ACC112 (cell line): Measurements from ENCODE around the gene UBE2R2.
"Not testable (repeated sequence)": the region's sequence is repeated elsewhere in the genome, so short reads cannot be mapped to it uniquely, and the experiment has no call there.

Experiments used
- H2AFZ ChIP-seq: fragments of 200-600 bp; sonication (generic); one replicate; pipeline ENCODE4 v1.6.0; 2017; ENCODE audit warnings: antibody characterized with exemption, low read length; ENCODE audit not compliant: unreplicated experiment
- H3K27ac ChIP-seq: fragments of 200-600 bp; sonication (generic); 2 replicates; pipeline ENCODE4 v1.5.1; 2014; ENCODE audit warnings: low read depth, mild to moderate bottlenecking, antibody characterized with exemption, low read length, moderate library complexity
- H3K27me3 ChIP-seq: fragments of 200-600 bp; sonication (generic); 2 replicates; pipeline ENCODE4 v1.6.1; 2014; ENCODE audit warnings: mild to moderate bottlenecking, antibody characterized with exemption, low read length, moderate library complexity, mixed read lengths; ENCODE audit not compliant: insufficient read depth
- H3K36me3 ChIP-seq: fragments of 200-600 bp; sonication (generic); 2 replicates; pipeline ENCODE4 v1.6.1; 2016; ENCODE audit warnings: mild to moderate bottlenecking, antibody characterized with exemption, low read length, moderate library complexity, mixed read lengths; ENCODE audit not compliant: insufficient read depth
- H3K4me1 ChIP-seq: fragments of 200-600 bp; sonication (generic); one replicate; pipeline ENCODE4 v1.6.1; 2016; ENCODE audit warnings: low read length, mixed read lengths; ENCODE audit not compliant: insufficient read depth, unreplicated experiment, control insufficient read depth
- H3K4me3 ChIP-seq: fragments of 200-600 bp; sonication (generic); 2 replicates; pipeline ENCODE4 v1.5.1; 2014; ENCODE audit warnings: mild to moderate bottlenecking, low read depth, low read length
- H3K79me2 ChIP-seq: fragments of 200-600 bp; sonication (generic); one replicate; pipeline ENCODE4 v1.6.0; 2016; ENCODE audit warnings: low read length; ENCODE audit not compliant: control insufficient read depth, unreplicated experiment, insufficient read depth

UBE2R2 gene

DNA sequence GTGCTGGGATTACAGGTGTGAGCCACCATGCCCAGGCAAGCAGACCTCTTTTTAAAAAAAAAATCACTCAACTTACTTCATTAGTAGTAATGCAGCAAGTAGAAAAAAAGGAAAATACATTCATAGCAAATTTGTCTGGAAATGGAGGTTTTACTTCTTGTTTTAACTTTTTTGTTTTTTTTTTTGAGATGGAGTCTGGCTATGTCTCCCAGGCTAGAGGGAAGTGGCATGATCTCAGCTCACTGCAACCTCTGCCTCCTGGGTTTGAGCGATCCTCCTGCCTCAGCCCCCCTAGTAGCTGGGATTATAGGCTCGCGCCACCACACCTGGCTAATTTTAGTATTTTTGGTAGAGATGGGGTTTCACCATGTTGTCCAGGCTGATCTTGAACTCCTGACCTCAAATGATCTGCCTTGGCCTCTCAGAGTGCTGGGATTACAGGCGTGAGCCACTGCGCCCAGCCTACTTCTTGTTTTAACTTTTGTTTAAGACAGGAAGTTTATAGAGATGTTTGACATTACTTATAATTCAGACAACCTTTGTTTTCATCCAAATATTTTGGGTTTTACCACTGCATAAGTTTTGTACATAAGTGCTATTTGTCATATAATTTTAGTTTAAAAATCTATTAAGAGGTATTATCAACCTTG lies 26.5 kb downstream of the UBE2R2 start:
- Histone ChIP-seq H2AFZ (no peak overlapping the region), H3K36me3 (no peaks in the 10 kb centered on the region), H3K27me3 (no peaks in the 10 kb centered on the region), H3K27ac (no peak overlapping the region), H3K4me1 (peaks cover 25% of the 10 kb centered on the region), H3K79me2 (peaks cover 92% of the 10 kb centered on the region), H3K4me3 (no peak overlapping the region)

DNA sequence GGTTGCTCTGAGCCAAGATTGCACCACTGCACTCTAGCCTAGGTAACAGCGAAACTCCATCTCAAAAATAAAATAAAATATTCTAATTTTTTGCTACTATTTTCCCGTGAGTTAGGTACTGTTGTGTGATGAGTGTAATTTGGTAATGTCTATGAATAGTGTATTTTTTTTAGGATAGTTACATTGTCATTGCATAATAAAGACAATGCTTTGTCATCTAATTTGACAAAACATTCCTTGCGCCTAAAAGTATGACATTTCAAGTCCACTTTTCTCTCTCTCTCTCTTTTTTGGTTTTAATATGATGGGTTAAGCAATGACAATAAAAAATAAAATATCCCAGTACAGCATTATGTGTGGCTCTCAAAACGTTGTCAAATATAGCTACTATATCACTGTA lies 29.3 kb downstream of the UBE2R2 start:
- Histone ChIP-seq H3K27ac (peak overlapping the region; percentile 26), H3K4me1 (peaks cover 28% of the 10 kb centered on the region), H2AFZ (no peak overlapping the region), H3K27me3 (no peaks in the 10 kb centered on the region), H3K79me2 (peaks cover 87% of the 10 kb centered on the region), H3K36me3 (no peaks in the 10 kb centered on the region), H3K4me3 (no peak overlapping the region)

DNA sequence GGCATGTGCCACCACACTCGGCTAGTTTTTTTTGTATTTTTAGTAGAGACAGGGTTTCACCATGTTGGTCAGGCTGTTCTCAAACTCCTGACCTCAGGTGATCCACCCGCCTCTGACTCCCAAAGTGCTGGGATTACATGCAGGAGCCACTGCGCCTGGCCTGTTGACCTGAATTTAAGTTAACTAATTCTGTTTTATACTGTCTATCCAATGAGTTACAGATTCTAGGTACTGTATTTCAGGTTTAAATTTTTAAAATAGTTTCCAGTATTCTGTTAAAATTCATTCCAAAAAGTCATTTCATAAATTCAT lies 30.9 kb downstream of the UBE2R2 start:
- H3K27ac ChIP-seq, H3K36me3 ChIP-seq, H2AFZ ChIP-seq, H3K27me3 ChIP-seq, H3K4me3 ChIP-seq: not testable (repeated sequence)
- Histone ChIP-seq H3K79me2 (peaks cover 84% of the 10 kb centered on the region), H3K4me1 (peaks cover 35% of the 10 kb centered on the region)

DNA sequence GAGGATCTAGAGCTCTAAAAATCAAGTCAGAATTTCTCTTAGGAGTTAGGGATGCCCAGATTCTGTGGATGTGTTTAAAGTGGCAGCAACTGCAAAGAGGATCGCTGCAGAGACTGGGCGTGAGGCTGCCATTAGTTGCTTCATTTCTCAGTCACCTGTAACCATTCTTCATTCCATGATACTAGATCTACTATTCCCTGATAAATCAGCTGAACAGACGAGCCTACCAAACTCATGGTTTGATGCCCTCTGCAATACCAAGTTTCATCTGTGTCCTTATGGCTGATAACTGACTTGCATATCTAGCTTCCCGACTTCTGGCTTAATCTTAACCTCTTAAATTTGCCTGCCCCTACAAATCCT lies 33.3 kb downstream of the UBE2R2 start:
- no peaks in the 10 kb centered on the region for H3K27me3 ChIP-seq
- H3K4me3 ChIP-seq = no peak overlapping the region
- H3K27ac ChIP-seq = peak overlapping the region; percentile 54
- H3K36me3 ChIP-seq = no peaks in the 10 kb centered on the region
- H2AFZ ChIP-seq = no peak overlapping the region
- H3K79me2 ChIP-seq = peaks cover 85% of the 10 kb centered on the region
- peaks cover 35% of the 10 kb centered on the region for H3K4me1 ChIP-seq

DNA sequence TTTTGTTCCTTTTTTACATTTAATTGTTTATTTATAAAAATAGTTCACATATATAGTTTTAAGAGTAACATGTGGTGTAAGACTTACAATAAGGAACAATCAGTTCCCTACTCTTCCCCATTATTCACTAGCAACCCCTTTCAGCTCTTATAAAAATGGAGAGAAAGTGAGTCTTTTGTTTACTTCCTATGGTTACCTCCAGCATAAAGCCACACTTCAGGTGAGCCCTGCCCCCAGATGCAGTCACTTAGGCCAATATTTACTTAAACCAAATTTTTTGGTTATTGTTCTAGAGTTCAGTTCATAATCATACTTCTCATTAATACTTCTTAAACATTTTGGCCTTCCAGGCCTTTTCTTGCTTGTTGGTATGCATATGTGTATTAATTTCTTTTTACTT lies 33.7 kb downstream of the UBE2R2 start:
- H3K4me3 ChIP-seq = no peak overlapping the region
- H3K27me3 ChIP-seq = no peaks in the 10 kb centered on the region
- no peaks in the 10 kb centered on the region for H3K36me3 ChIP-seq
- H3K4me1 ChIP-seq = peaks cover 35% of the 10 kb centered on the region
- H3K79me2 ChIP-seq = peaks cover 85% of the 10 kb centered on the region
- peak overlapping the region; percentile 54 for H3K27ac ChIP-seq
- no peak overlapping the region for H2AFZ ChIP-seq

DNA sequence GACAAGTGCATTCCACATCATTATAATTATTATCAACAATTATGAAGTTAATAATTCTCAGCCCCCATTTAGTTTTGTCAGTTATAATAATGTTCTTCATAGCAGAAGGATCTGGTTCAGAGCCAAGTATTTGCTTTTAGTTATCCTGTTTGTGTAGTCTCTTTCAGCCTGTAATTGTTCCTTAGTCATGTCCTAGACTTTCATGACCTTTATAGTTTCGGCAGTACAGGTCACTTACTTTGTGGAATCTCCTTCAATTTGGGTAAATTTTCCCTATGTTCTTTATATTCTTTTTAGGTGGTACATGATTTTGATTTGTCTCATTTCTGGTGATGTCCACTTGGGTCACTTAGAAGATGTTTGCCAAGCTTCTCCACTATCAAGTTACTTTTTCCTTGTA lies 34.3 kb downstream of the UBE2R2 start:
- Histone ChIP-seq H3K4me1 (peaks cover 33% of the 10 kb centered on the region), H2AFZ (no peak overlapping the region), H3K4me3 (0 out of 2 replicates have a peak overlapping the region, but pooled peaks have one; percentile 3), H3K27me3 (no peaks in the 10 kb centered on the region), H3K79me2 (peaks cover 89% of the 10 kb centered on the region), H3K36me3 (no peaks in the 10 kb centered on the region), H3K27ac (peak overlapping the region; percentile 54)

DNA sequence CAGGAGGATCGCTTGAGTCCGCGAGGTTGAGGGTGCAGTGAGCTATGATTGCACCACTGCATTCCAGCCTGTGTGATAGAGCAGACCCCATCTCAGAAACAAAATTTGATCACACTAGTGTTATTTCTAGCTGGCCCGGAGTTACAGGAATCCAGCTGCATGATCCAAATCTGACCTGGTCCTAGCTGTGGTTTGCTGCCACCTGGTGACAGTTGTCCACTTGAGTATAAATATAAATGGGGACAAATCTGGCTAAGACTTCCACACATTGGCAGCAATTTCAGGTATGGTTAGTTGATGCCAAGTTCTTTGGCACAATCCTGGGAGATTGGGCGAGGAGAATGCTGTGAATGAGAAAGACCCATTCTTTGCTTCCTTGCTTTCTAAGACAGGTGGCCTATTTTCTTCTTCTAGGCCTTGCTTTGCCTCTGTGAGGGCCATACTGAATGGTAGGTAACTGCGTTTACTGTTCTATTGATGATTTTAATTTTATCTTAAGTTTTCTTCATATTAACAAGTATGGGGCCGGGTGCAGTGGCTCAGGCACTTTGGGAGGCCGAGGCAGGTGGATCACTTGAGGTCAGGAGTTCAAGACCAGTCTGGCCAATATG lies 35.4 kb downstream of the UBE2R2 start:
- H3K36me3 ChIP-seq = no peaks in the 10 kb centered on the region
- H3K27ac ChIP-seq = no peak overlapping the region
- peaks cover 88% of the 10 kb centered on the region for H3K79me2 ChIP-seq
- peaks cover 26% of the 10 kb centered on the region for H3K4me1 ChIP-seq
- no peak overlapping the region for H2AFZ ChIP-seq
- no peaks in the 10 kb centered on the region for H3K27me3 ChIP-seq
- no peak overlapping the region for H3K4me3 ChIP-seq

DNA sequence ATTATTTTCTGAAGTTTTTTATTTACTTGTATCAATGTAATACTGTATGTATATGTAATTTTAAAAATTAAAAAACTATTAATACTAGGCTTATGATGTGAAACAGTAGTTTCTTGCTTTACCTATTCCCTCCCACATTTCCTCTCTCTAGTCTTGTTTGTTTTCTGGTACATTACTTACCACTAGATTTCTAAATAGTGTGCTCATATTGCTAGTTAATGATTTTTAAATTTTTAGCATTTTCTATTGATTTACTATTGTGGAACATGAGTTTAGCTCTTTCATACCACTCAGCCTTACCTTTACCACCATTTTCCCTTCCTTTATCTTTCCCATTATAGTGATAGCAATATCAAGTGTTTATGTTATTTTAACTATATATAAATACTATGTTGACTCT lies 39.3 kb downstream of the UBE2R2 start:
- Histone ChIP-seq H3K36me3 (no peaks in the 10 kb centered on the region), H3K79me2 (peaks cover 88% of the 10 kb centered on the region), H2AFZ (no peak overlapping the region), H3K4me3 (no peak overlapping the region), H3K27ac (no peak overlapping the region), H3K4me1 (peaks cover 20% of the 10 kb centered on the region), H3K27me3 (no peaks in the 10 kb centered on the region)

DNA sequence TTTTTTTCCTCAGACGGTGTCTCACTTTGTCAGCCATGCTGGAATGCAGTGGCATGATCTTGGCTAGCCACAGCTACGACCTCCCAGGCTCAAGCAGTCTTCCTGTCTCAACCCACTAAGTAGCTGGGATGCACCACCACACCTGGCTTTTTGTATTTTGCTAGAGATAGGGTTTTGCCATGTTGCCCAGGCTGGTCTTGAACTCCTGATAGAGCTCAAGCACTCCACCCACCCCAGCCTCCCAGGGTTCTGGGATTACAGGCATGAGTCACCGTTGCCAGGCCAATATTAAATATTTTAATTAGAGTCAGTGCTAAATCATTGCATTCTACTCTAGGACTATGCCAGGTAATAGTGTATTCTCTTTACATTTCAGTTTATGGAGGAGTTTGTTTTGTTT lies 41.5 kb downstream of the UBE2R2 start:
- no peak overlapping the region for H3K4me3 ChIP-seq
- H3K27me3 ChIP-seq = no peaks in the 10 kb centered on the region
- no peak overlapping the region for H2AFZ ChIP-seq
- H3K27ac ChIP-seq = peak overlapping the region; percentile 36; the same call in 1 of the 2 replicates
- peaks cover 9% of the 10 kb centered on the region for H3K4me1 ChIP-seq
- no peaks in the 10 kb centered on the region for H3K36me3 ChIP-seq
- H3K79me2 ChIP-seq = peaks cover 85% of the 10 kb centered on the region

DNA sequence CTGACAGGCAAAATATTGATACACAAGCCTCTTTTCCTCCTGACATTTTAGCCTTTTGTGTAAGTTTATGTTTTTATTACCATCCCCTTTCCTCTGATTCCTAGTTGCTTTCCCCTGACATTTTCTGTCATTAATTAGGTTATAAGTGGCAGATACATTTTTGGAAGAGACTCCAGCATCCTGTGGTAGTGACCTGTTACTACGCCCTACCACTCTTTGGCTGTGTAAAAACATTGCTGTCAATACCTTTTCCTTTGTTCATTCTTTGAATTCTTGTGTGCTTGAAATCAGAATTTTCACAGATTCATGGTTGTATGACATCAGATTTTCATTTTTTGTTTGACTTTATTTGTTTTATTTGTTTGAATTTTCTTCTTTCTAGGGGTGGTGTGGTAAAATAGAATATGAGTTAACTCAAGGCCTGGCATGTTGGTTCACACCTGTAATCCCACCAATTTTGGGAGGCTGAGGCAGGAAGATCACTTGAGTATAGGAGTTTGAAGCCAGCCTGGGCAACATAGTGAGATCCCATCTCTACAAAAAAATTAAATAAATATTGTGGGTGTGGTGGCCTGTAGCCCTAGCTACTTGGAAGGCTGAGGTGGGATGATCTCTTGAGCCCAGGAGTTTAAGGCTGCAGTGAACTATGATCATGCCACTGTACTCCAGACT lies 43.4 kb downstream of the UBE2R2 start:
- H3K79me2 ChIP-seq = peaks cover 72% of the 10 kb centered on the region
- H3K27ac ChIP-seq = no peak overlapping the region
- peaks cover 9% of the 10 kb centered on the region for H3K4me1 ChIP-seq
- H3K4me3 ChIP-seq = no peak overlapping the region
- H2AFZ ChIP-seq = no peak overlapping the region
- H3K27me3 ChIP-seq = no peaks in the 10 kb centered on the region
- H3K36me3 ChIP-seq = 0 out of 2 replicates have a peak, but pooled peaks cover 4% of the 10 kb centered on the region

DNA sequence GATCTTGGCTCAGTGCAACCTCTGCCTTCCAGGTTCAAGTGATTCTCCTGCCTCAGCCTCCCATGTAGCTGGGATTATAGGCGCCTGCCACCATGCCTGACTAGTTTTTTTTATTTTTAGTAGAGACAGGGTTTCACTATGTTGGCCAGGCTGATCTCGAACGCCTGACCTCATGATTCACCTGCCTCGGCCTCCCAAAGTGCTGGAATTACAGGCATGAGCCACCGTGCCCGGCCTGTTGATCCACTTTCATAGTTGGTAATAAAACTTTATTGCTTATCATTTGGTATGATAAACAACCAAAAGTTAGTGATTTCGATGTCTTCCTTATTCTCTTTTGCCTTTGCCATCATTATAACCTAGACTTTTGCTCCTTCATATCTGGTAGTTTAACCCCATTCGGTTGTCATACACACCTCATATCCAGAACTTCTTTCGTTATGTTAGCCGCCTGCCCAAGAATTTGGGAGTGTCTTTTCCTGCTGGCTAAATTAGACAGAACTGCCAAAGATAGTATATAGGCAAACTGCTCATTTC lies 45.0 kb downstream of the UBE2R2 start:
- Histone ChIP-seq H3K4me1 (peaks cover 9% of the 10 kb centered on the region), H3K79me2 (peaks cover 68% of the 10 kb centered on the region), H3K4me3 (no peak overlapping the region), H3K36me3 (0 out of 2 replicates have a peak, but pooled peaks cover 4% of the 10 kb centered on the region), H3K27ac (no peak overlapping the region), H2AFZ (no peak overlapping the region), H3K27me3 (no peaks in the 10 kb centered on the region)
